ENCODE measurements around the gene NLRX1.
"Not testable (repeated sequence)": the region's sequence is repeated elsewhere in the genome, so short reads cannot be mapped to it uniquely, and the experiment has no call there.

GRCh38 chr11:119184399-119184798 lies 15.9 kb downstream of the NLRX1 start:
- TF ChIP-seq CTCF (conservative IDR thresholded peaks at IDR 0.05 in 1 of 2, IDR thresholded peaks at IDR 0.05 in 1 of 2; ENCODE audit: low read depth in 1 of 2, low read length in 2 of 2); EZH2 (IDR thresholded peaks at IDR 0.05; ENCODE audit: low read length, missing control alignments): not testable (repeated sequence)
